Ectodermal cell (in vitro differentiated cells): ENCODE data around the gene CAPS2.
"Not testable (repeated sequence)": the region's sequence is repeated elsewhere in the genome, so short reads cannot be mapped to it uniquely, and the experiment has no call there.

ENCODE experiments used
- H3K27ac ChIP-seq: 2 replicates; pipeline ENCODE4 v1.7.0; 2013; ENCODE audit warnings: mild to moderate bottlenecking, low read depth, low read length; ENCODE audit not compliant: insufficient read depth, poor library complexity, severe bottlenecking
- H3K27me3 ChIP-seq: 2 replicates; pipeline ENCODE4 v1.7.0; 2013; ENCODE audit warnings: mild to moderate bottlenecking, low read length; ENCODE audit not compliant: insufficient read depth, control insufficient read depth, poor library complexity, severe bottlenecking
- H3K36me3 ChIP-seq: one replicate; pipeline ENCODE4 v1.7.0; 2013; ENCODE audit warnings: low read length; ENCODE audit not compliant: control insufficient read depth, insufficient read depth
- H3K4me1 ChIP-seq: one replicate; pipeline ENCODE4 v1.7.0; 2013; ENCODE audit warnings: low read length; ENCODE audit not compliant: control insufficient read depth, insufficient read depth
- H3K4me3 ChIP-seq: 2 replicates; pipeline ENCODE4 v1.7.0; 2013; ENCODE audit warnings: low read depth, low read length, control low read depth; ENCODE audit not compliant: insufficient read depth
- H3K9me3 ChIP-seq: 2 replicates; pipeline ENCODE4 v1.7.0; 2013; ENCODE audit warnings: mild to moderate bottlenecking, low read length, moderate library complexity; ENCODE audit not compliant: control insufficient read depth
- WGBS, 2 experiments: methylation state at CpG; one replicate each; pipeline ENCODE4 v1.1.7; 2013; ENCODE audit warnings: missing lambda C conversion rate in 2 of 2; 5-methylcytosine and 5-hydroxymethylcytosine counted together

The CAPS2 gene

DNA sequence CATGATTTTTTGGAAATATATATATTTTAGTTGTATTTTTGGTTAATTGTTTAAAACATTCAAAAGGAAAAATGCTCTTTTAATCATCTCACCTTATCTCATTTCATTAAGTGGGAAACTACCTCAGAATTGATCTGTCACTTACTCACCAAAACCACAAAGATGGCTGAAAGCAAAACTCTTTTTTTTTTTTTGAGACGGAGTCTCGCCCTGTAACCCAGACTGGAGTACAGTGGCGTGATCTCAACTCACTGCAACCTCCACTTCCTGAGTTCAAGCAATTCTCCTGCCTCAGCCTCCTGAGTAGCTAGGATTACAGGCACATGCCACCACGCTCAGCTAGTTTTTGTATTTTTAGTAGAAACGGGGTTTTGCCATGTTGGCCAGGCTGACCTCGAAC, 16.1 kb upstream of the CAPS2 start:
- H3K27ac ChIP-seq, H3K36me3 ChIP-seq, H3K4me1 ChIP-seq, H3K9me3 ChIP-seq, H3K4me3 ChIP-seq, H3K27me3 ChIP-seq: not testable (repeated sequence)
- WGBS, 2 experiments: 95 to 97% methylated on average over 6 of the region's 6 CpGs

DNA sequence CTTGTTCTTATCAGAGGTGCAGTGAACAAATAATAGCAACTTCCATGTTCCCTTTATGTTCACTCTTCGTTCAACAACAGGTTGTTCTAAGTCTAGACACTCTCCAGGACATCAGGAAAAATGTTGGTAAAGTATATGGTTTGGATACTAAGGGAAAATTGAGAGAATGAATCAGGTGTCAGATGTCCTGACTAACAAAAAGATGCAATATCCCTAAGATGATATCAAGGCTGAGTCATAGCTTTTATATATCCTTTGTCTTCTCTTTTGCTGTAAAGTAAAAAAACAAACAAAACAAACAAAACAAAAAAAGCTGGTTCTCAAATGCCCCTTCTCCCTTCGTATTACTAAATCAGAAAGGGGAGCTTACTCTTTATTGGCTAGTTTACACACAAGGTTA, 15.4 kb upstream of the CAPS2 start:
- H3K27ac ChIP-seq: no peak overlapping the region
- no peak overlapping the region for H3K4me3 ChIP-seq
- no peaks in the 10 kb centered on the region for H3K9me3 ChIP-seq
- no peaks in the 10 kb centered on the region for H3K36me3 ChIP-seq
- H3K27me3 ChIP-seq: no peaks in the 10 kb centered on the region
- no peaks in the 10 kb centered on the region for H3K4me1 ChIP-seq
- 87 to 100% methylated on average over 1 of the region's 2 CpGs for WGBS, 2 experiments

DNA sequence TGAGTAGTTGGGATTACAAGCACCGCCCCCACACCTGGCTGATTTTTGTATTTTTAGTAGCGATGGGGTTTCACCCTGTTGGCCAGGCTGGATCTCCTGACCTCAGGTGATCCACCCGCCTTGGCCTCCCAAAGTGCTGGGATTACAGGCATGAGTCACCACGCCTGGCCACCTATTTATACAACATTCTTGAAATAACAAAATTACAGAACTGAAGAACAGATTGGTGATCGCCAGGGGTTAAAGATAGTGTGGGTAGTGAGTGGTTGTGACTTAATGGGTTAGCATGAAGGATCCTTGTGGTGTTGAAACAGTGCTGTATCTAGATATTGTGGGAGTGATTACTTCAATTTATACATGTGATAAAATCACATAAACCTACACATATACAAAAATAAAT, 11.7 kb upstream of the CAPS2 start:
- Histone ChIP-seq H3K4me3 (no peak overlapping the region), H3K27ac (no peak overlapping the region), H3K36me3 (no peaks in the 10 kb centered on the region), H3K9me3 (no peaks in the 10 kb centered on the region), H3K4me1 (no peaks in the 10 kb centered on the region), H3K27me3 (no peaks in the 10 kb centered on the region)
- 88 to 94% methylated on average over 5 of the region's 5 CpGs for WGBS, 2 experiments

DNA sequence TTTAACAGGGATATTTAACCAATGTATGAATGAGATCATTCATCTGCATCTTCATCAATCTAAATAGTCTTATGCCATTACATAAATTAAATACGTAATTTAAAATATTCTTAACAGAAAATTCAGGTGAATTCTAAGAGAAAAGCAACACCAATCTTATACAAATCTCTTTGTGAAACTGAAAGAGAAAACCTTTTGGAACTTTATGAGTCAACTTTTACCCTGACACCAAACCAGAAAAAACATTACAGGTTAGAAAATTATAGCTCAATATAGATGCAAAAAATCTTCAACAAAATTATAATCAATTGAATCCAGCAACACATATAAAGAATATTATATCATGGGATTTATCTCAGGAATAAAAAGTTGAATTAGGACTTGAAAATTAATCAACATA, 7.8 kb upstream of the CAPS2 start:
- no peak overlapping the region for H3K4me3 ChIP-seq
- H3K9me3 ChIP-seq: no peaks in the 10 kb centered on the region
- no peaks in the 10 kb centered on the region for H3K36me3 ChIP-seq
- H3K4me1 ChIP-seq: no peaks in the 10 kb centered on the region
- 91% methylated on average over 1 of the region's 1 CpG; no CpG with 5 or more reads in 1 of the 2 experiments for WGBS, 2 experiments
- H3K27ac ChIP-seq: no peak overlapping the region
- no peaks in the 10 kb centered on the region for H3K27me3 ChIP-seq

DNA sequence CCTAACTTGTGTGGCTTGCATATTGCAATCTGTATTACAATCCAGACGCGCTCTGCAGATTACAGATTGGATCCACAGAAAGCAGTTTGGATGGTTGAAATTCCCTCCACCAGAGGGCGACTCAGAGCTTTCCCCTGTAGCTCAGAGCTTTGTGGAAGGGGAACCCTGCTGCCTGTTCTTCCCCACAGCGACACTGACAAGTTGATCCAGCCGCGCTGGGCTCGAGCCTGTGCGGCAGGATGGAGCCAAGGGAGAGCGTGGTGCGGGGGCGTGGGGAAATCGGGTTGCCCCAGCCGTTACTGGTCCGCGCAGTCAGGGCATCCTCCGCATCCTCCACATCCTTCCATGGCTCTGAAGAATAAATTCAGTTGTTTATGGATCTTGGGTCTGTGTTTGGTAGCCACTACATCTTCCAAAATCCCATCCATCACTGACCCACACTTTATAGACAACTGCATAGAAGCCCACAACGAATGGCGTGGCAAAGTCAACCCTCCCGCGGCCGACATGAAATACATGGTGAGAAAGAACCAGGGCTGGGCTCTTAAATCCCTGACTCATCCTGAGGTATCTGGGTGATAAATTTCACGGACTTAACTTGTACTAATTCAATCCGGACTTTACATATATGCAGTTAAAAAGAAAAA, 4.4 kb upstream of the CAPS2 start, which contains the start of gene GLIPR1L1:
Gene GLIPR1L1, plus strand, starts transcription at position 287 of the 647 bp plus-strand sequence. Its CDS starts 59 bp downstream, at position 346.
- H3K9me3 ChIP-seq: no peaks in the 10 kb centered on the region
- no peaks in the 10 kb centered on the region for H3K4me1 ChIP-seq
- H3K27ac ChIP-seq: peak within 1 kb of the TSS; percentile 26
- H3K27me3 ChIP-seq: no peaks in the 10 kb centered on the region
- H3K4me3 ChIP-seq: peak within 1 kb of the TSS; percentile 43
- 9 to 13% methylated on average over 23 of the region's 23 CpGs for WGBS, 2 experiments
- H3K36me3 ChIP-seq: no peaks in the 10 kb centered on the region

DNA sequence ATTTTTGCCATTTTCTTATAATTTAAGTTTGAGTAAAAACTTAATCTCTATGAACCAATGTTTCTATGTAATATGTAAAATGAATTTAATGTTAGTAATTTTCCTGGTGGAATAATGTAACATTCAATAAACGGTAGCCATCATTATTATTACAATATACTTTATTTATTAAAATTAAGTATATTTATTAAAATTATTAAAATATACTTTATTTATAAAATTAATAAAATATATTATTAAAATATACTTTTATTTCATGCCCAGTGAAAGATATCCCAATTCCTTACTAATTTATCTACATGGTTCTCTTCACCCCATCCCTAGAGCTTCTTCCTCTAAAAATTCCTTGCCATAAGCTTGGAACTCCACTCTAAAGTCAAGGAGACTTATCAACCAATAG, 2.5 kb downstream of the CAPS2 start:
- WGBS, 2 experiments: no CpG with 5 or more reads among the region's 1 CpG
- Histone ChIP-seq H3K36me3 (no peaks in the 10 kb centered on the region), H3K4me3 (no peak overlapping the region), H3K9me3 (no peaks in the 10 kb centered on the region), H3K27me3 (no peaks in the 10 kb centered on the region), H3K4me1 (no peaks in the 10 kb centered on the region), H3K27ac (no peak overlapping the region)

DNA sequence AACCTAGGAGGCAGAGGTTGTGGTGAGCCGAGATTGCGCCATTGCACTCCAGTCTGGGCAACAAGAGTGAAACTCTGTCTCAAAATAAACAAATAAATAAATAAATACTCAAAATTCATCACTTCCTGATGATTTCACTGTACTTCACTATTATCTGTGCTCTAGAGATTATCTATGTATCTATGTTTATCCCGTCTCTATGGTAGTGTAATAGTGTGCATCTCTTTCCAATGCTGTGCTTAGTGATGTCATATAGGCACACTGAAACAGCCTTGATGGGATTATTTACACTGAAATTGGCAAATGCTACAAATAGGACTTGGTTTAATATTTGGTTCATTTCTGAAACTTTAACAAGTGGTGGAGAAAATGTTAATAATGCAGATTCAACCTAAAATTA, 6.5 kb downstream of the CAPS2 start:
- H3K9me3 ChIP-seq: no peaks in the 10 kb centered on the region
- no peak overlapping the region for H3K27ac ChIP-seq
- H3K36me3 ChIP-seq: no peaks in the 10 kb centered on the region
- H3K4me3 ChIP-seq: no peak overlapping the region
- 58% methylated on average over 3 of the region's 3 CpGs for WGBS, 2 experiments
- H3K27me3 ChIP-seq: no peaks in the 10 kb centered on the region
- no peaks in the 10 kb centered on the region for H3K4me1 ChIP-seq

DNA sequence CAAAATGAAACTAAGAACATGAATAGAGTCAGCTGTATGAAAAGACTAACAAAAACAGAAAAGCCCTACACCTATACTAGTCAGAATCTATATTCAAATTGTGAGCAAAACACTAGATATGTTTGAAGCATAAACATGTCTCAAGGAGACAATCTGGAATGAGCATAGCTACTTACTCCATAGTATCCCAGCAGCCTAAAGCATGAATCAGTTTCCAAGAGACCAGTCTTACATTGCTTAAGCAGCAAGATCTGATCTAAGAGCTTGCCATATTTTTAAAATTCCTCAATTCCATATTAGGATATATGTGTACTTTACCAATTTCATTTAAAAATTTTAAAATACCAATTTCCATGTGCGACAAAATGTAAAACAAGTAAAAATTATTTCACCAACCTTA, 7.7 kb downstream of the CAPS2 start:
- no peak overlapping the region for H3K27ac ChIP-seq
- H3K4me1 ChIP-seq: no peaks in the 10 kb centered on the region
- H3K9me3 ChIP-seq: no peaks in the 10 kb centered on the region
- no peak overlapping the region for H3K4me3 ChIP-seq
- no CpG with 5 or more reads among the region's 1 CpG for WGBS, 2 experiments
- no peaks in the 10 kb centered on the region for H3K36me3 ChIP-seq
- no peaks in the 10 kb centered on the region for H3K27me3 ChIP-seq

DNA sequence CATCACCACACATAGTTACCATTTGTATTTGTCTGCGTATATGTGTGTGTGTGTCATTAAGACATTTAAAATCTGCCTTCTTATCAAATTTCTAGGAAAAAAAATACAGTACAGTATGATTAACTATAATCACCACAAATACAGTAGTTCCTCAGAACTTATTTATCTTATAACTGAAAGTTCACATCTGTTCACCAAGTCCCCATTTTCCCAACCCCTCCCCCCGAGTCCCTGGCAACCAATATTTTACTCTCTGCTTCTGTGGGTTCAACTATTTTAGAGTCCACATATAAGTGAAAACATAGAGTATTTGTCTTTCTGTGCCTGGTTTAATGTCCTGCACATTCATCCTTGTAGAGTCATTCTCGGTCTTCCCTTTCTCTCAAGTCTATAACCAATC, 12.3 kb downstream of the CAPS2 start:
- H3K4me1 ChIP-seq: no peaks in the 10 kb centered on the region
- no peak overlapping the region for H3K27ac ChIP-seq
- H3K4me3 ChIP-seq: no peak overlapping the region
- no peaks in the 10 kb centered on the region for H3K36me3 ChIP-seq
- 86 to 96% methylated on average over 2 of the region's 3 CpGs for WGBS, 2 experiments
- H3K9me3 ChIP-seq: no peaks in the 10 kb centered on the region
- H3K27me3 ChIP-seq: no peaks in the 10 kb centered on the region

DNA sequence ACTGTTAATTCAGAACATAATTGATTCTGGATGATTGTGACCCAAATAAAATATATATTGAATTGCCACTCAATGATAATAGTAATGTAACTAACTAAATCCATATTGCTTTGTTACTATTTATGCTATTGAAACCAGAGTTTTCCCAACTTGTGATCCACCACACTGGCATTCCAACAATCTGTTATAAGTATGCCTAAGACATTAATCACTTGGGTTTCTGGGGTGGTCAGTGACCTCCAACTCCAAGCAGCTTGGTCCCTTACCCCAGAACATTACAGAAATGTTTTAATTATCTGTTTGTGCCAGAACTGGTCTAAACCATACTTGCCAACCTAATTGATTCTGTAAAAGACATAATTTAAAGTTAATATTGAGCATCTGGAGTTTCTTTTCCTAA, 14.6 kb downstream of the CAPS2 start:
- H3K27me3 ChIP-seq: no peaks in the 10 kb centered on the region
- H3K4me1 ChIP-seq: no peaks in the 10 kb centered on the region
- H3K9me3 ChIP-seq: no peaks in the 10 kb centered on the region
- no peaks in the 10 kb centered on the region for H3K36me3 ChIP-seq
- H3K4me3 ChIP-seq: no peak overlapping the region
- H3K27ac ChIP-seq: no peak overlapping the region

DNA sequence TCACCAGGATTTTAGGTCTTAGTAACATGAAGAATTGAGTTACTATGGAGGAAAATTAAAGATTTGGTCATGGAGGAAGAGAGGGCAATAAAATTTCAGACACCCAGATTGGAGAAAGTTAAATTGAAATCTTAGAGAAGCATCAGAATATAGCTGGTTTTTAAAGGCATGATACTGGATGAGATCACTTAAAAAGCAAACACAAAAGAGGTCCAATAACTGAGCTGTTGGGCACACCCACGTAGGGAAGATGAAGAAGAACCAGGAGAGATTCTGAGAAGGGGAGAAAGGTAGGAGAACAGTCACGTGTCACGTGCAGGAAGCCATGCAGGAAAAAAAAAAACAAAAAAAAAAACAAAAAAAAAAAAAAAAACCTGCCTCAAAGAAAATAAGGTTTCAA, 18.8 kb downstream of the CAPS2 start:
- WGBS, 2 experiments: 57 to 98% methylated on average over 1 to 3 of the region's 3 CpGs
- Histone ChIP-seq H3K27ac (no peak overlapping the region), H3K36me3 (no peaks in the 10 kb centered on the region), H3K9me3 (no peaks in the 10 kb centered on the region), H3K4me3 (no peak overlapping the region), H3K4me1 (no peaks in the 10 kb centered on the region), H3K27me3 (no peaks in the 10 kb centered on the region)
